HEK293 (cell line): Measurements from ENCODE around the gene CCDC110.

Experiments used
- CTCF ChIP-seq: fragments of 450-650 bp; formaldehyde crosslinking; IDR thresholded peaks from 2 replicates; pipeline ENCODE4 v1.5.1; 2016; ENCODE audit warnings: missing biosample characterization, missing genetic modification characterization
- KLF10 ChIP-seq: fragments of 450-650 bp; IDR thresholded peaks from 2 replicates; pipeline ENCODE4 v1.5.1; 2018; ENCODE audit warnings: missing biosample characterization, mild to moderate bottlenecking, missing genetic modification characterization
- ZBTB7A ChIP-seq: fragments of 450-650 bp; formaldehyde crosslinking; IDR thresholded peaks from 2 replicates; pipeline ENCODE4 v1.5.1; 2016; ENCODE audit warnings: low read depth, missing biosample characterization, missing genetic modification characterization
- ZNF19 ChIP-seq: fragments of 450-650 bp; formaldehyde crosslinking; IDR thresholded peaks from 2 replicates; pipeline ENCODE4; 2016; ENCODE audit warnings: missing biosample characterization, missing genetic modification characterization, low read depth
- ZNF280C ChIP-seq: fragments of 450-650 bp; formaldehyde crosslinking; IDR thresholded peaks from 2 replicates; pipeline ENCODE4 v1.5.1; 2016; ENCODE audit warnings: missing biosample characterization, missing genetic modification characterization

GRCh38 chr4:185518494-185518893 is 47.0 kb upstream of the CCDC110 start:
- TF ChIP-seq ZNF280C (tag by site-specific recombination), result no peak
- no peak for TF ChIP-seq CTCF (tag by site-specific recombination)
- no peak for TF ChIP-seq KLF10
- no peak for TF ChIP-seq ZBTB7A (tag by site-specific recombination)
- no peak for TF ChIP-seq ZNF19 (tag by site-specific recombination)
